ENCODE results near the gene LMCD1.

Gene LMCD1

GRCh38 chr3:8505621-8506020 lies 4.0 kb downstream of the LMCD1 start:
- no peak for FAIRE-seq
- no peak for DNase-seq (ENCODE audit: low spot score)

- DNase-seq (ENCODE audit: low spot score) = no peak
- FAIRE-seq = no peak
Observed at GRCh38 chr3:8506571-8507061, 5.0 kb downstream of the LMCD1 start.

GRCh38 chr3:8507496-8507895 lies 5.9 kb downstream of the LMCD1 start:
- FAIRE-seq = no peak

DNA sequence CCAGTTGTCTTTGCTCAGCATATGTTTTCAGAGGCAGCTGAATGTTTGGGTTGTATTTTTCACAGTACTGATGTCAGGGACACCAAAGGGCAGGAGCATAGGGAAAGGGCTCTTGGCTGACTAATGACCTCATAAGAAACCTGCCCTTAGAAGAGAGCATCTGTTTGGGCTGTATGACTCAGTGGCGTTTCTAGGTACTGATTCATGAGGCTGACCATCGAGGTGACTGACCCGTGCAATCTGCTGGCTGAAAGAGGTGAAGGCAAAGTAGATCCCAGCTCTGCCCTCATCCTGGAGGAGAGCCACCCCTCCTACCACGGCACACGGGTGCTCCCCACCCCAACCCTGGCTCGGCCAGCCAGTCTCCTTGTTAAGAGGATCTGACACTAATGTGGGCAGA lies 8.3 kb downstream of the LMCD1 start:
- no peak for DNase-seq (ENCODE audit: low spot score)
- no peak for FAIRE-seq

More at GRCh38 chr3:8507496-8507895, 5.9 kb downstream of the LMCD1 start:
- no peak for DNase-seq (ENCODE audit: low spot score)

DNA sequence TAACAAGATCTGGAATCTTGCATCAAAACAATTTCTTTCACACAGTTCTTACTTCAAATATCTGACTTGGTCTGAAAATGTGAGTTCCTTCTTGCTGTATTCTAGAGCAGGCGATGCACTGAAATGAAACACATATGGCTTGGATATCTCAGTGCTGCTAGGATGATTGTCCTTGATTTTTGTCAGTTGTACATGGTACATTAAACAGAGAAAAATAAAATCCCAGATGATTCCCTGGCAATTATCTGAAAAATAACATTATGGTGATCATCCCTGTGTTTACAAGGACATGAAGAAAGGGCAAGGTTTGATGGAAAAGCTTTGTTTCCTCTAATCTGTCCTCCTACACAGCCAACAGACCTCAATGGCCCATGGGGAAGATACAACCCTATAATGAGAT lies 10.6 kb downstream of the LMCD1 start:
- DNase-seq (ENCODE audit: low spot score) (no peak), FAIRE-seq (no peak)

DNA sequence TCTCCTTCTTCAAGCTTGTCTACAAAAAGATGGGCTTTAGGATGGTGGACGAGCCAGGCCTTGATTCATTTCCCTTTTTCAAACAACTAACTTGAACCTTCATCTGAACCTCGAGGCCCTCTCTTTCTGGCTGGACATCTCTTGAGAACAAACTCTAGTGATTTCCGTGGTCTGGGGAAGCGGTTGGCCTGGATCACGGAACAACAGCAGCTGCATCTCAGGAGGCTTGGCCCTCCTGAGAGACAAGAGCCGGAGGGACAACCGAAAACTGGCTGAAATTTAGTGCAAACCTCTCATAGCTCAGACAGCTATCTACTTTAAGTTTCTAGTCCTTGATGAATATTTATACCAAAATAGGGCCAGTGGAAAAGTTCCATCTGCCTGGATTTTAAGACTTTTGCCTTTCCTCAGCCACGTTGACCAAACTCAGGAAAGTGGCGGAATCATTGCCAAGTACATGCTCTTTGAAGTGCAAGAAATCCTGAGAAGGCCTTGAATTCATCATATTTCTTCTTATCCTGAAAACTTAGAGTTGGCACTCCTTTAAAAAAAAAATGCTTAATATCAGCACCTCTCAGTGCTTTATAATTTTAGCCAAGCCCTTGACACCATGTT lies 14.5 kb downstream of the LMCD1 start:
- DNase-seq (ENCODE audit: low spot score) = no peak
- no peak for FAIRE-seq

DNA sequence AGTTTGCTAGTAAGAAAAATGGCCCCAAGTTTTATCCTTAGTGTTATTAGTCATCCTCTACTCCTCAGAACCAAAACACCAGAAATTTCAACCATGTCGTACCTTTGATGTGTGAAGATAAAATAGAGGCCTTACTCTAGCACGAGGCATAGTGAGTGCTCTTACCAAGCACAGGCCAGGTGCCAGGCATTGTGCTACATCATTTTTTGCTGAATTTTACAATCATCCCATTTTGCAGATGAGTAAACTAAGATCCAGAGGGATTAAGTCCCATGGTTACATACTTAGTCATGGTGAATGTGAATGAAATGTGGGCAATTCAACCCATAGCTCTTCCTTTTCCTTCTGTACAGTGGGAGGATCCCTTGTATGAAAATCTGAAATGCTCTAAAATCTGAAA lies 15.2 kb downstream of the LMCD1 start:
- DNase-seq (ENCODE audit: low spot score) (no peak), FAIRE-seq (no peak)

- DNase-seq (ENCODE audit: low spot score) (no peak), FAIRE-seq (no peak)
Observed at GRCh38 chr3:8517487-8517886, 15.9 kb downstream of the LMCD1 start.

- no peak for FAIRE-seq
- no peak for DNase-seq (ENCODE audit: low spot score)
Observed at GRCh38 chr3:8518138-8518537, 16.5 kb downstream of the LMCD1 start.

- DNase-seq (ENCODE audit: low spot score) (no peak), FAIRE-seq (no peak)
Observed at GRCh38 chr3:8519156-8519555, 17.5 kb downstream of the LMCD1 start.

GRCh38 chr3:8519774-8520448 lies 18.3 kb downstream of the LMCD1 start:
- FAIRE-seq (no peak), DNase-seq (ENCODE audit: low spot score) (no peak)

- DNase-seq (ENCODE audit: low spot score) (no peak), FAIRE-seq (no peak)
Observed at GRCh38 chr3:8520816-8521403, 19.3 kb downstream of the LMCD1 start.

DNA sequence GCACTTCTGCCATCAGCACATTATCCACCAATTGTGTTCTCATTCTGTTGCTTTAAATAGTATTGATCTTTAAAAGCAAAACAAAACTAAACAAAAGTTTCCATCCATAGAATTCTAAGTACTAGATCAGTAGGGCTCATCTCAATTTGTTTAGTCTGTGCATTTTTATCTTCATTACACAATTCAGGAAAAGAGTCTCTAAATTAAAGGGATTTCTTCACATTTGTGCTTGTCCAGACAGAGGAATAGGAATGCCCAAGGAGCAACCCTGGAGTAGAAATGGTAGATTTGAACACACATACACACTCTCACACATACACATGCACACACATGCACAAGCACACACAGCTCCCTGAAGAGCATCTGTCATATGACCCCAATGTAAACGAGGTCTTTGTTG lies 21.4 kb downstream of the LMCD1 start:
- no peak for FAIRE-seq
- no peak for DNase-seq (ENCODE audit: low spot score)

GRCh38 chr3:8524249-8524648 lies 22.6 kb downstream of the LMCD1 start:
- no peak for FAIRE-seq
- DNase-seq (ENCODE audit: low spot score) = no peak

DNA sequence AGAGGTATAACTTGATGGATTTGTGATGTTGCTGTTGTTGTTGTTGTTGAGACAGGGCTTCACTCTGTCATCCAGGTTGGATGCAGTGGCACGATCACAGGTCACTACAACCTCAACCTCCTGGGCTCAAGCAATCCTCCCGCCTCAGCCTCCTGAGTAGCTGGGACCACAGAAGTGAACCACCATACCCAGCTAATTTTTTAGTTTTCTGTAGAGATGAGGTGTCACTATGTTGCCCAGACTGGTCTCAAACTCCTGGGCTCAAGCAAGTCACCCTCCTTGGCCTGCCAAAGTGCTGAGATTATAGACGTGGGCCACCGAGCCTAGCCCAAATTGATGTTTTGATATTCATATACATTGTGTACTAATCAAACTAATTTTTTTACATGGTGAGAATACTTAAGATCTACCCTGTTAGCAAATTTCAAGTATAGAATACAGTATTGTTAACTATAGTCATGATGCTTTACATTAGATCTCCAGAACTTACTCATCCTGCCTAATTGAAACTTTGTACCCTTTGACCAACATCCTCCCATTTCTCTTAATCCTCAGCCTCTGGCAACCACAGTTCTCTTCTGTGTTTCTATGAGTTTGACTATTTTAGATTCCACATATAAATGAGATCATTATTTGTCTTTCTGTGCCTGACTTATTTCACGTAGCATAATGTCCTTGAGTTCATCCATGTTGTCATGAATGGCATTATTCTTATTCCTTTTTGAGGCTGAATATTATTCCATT lies 23.2 kb downstream of the LMCD1 start:
- FAIRE-seq (no peak), DNase-seq (ENCODE audit: low spot score) (no peak)

DNA sequence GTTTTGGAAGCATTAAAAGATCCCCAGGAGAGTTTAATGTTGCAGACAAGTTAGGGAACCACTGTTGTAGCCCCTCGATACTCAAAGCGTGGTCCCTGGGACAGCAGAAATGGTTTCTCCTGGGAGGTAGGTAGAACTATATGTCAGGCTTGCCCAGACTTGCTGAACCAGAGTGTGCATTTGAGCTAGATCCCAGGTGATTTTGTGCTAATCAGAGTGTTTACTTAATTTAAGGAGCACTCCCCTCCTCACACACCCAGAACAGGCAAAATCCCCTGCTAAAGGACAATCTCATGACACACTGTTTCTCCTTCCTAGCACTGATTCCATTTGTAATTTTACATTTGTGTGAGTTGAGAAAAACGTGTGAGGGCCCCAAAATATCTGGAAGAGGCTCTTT lies 24.3 kb downstream of the LMCD1 start:
- FAIRE-seq = no peak

DNA sequence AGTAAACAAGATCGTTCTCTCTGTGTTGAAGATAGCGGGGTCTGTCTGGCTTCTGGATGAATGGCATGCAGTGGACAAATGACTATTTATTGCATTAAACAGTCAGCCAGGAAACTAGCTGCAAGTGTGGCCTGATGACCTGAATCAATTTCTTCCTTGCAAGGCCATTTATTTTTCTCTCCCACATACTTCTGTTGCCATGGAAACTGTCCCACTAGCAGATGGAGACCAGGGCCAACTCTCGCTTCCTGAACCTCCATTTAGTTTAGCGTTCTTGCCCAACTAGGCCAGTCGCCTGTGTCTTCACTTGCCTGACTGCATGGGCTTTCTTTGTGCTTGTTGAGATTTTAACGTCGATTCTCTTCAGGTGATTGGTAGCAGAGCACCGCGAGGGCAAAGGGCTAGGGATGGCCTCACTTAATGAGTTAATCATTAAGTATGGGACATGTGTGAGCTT lies 27.6 kb downstream of the LMCD1 start:
- DNase-seq (ENCODE audit: low spot score) (no peak), FAIRE-seq (no peak)

More for the DNA sequence above, 24.3 kb downstream of the LMCD1 start:
- DNase-seq (ENCODE audit: low spot score) = no peak

GRCh38 chr3:8529738-8530525 lies 28.3 kb downstream of the LMCD1 start:
- DNase-seq (ENCODE audit: low spot score) = peak; percentile 64
- peak; percentile 52 for FAIRE-seq

- FAIRE-seq = no peak
- DNase-seq (ENCODE audit: low spot score) = no peak
Observed at GRCh38 chr3:8530581-8530980, 29.0 kb downstream of the LMCD1 start.

DNA sequence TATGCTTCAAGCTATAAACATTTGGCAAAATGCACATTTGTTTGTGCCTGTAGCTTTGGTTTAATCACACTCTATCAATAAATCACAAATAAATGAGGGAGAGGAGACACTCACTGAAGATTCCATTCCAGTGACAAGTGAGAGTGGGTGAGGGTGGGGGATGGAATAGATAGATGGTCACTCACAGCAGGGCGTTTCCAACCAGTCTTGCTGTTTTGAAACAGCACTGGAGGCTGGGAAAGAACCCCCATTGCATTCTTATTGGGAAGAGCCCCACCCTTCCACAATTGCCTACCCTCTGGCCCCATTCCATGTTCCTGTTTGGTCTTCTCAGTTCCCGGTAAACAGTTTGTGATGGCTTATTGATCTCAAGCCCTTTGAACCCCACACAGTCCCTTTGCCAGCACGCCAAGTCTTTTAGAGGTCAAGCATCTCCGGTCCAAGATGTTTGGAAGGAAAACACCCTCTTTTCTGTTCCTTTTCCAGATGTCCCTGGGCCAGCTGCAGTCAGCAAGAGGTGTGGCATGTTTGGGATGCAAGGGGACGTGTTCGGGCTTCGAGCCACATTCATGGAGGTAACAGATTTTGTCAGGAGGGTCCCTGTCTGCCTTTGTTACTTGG lies 30.7 kb downstream of the LMCD1 start:
- DNase-seq (ENCODE audit: low spot score) = peak; percentile 28
- FAIRE-seq = peak; percentile 50
